AG04449 (cell line): ENCODE measurements around the gene ZNF576.

Experiments used
- CTCF ChIA-PET: fragments of 350-600 bp; formaldehyde crosslinking; extraction: SDS; loops from one replicate; lab custom pipeline; 2021; ENCODE audit warnings: antibody characterized with exemption; lab: Yijun Ruan, JAX
- POLR2A ChIA-PET: fragments of 400-600, 350-600 bp; formaldehyde crosslinking; extraction: SDS; loops from one replicate; lab custom pipeline; 2020; ENCODE audit warnings: antibody characterized with exemption, inconsistent platforms; lab: Yijun Ruan, JAX
- DNase-seq: peaks from one replicate; pipeline ENCODE4 v3.0.0-alpha.2; 2010; ENCODE audit warnings: low read depth, low spot score
- H3K4me3 ChIP-seq: 2 replicates; pipeline ENCODE4 v1.5.1; 2011; ENCODE audit warnings: low read depth, mild to moderate bottlenecking, control low read depth, low read length
- CTCF ChIP-seq: IDR thresholded peaks from one replicate; pipeline ENCODE4 v1.5.1; 2011; ENCODE audit warnings: mild to moderate bottlenecking, moderate library complexity, low read length, control low read depth, inconsistent platforms; ENCODE audit not compliant: insufficient read depth; ENCODE audit errors: missing control alignments

The ZNF576 gene

GRCh38 chr19:43610493-43610892, 14.1 kb downstream of the ZNF576 start:
- no peak for TF ChIP-seq CTCF
- CTCF ChIA-PET, result interaction anchor here (1.2 kb wide), 1 partner anchor 13 kb away, joined by 4 read pairs; the partner anchor contains the start of gene ZNF576
- H3K4me3 ChIP-seq, result no peak overlapping the region
- POLR2A ChIA-PET, result no interaction called here
- DNase-seq, result no peak

- DNase-seq, result no peak
- POLR2A ChIA-PET, result no interaction called here
- no peak for TF ChIP-seq CTCF
- CTCF ChIA-PET, result no interaction called here
- no peak within 1 kb of the TSS for H3K4me3 ChIP-seq
Measured at GRCh38 chr19:43611788-43612187, 15.4 kb downstream of the ZNF576 start, which contains the start of gene SRRM5. Gene SRRM5, plus strand, starts transcription at chr19:43612088. Its CDS starts 34 bp downstream, at chr19:43612122.

GRCh38 chr19:43612374-43612773, 16.0 kb downstream of the ZNF576 start:
- H3K4me3 ChIP-seq, result no peak overlapping the region
- no peak for TF ChIP-seq CTCF
- DNase-seq, result no peak
- ChIA-PET CTCF (no interaction called here), POLR2A (no interaction called here)

- TF ChIP-seq CTCF, result no peak
- ChIA-PET CTCF (no interaction called here), POLR2A (interaction anchor here (1.3 kb wide), 1 partner anchor 52 kb away, joined by 4 read pairs; no protein-coding TSS in a partner anchor)
- H3K4me3 ChIP-seq, result no peak overlapping the region
- DNase-seq, result no peak
Measured at GRCh38 chr19:43616306-43616705, 19.9 kb downstream of the ZNF576 start.

- POLR2A ChIA-PET, result no interaction called here
- CTCF ChIA-PET, result interaction anchor here (1.0 kb wide), 1 partner anchor 23 kb away, joined by 3 read pairs; no protein-coding TSS in a partner anchor
- no peak for DNase-seq
- TF ChIP-seq CTCF, result no peak
- H3K4me3 ChIP-seq, result no peak overlapping the region
Measured at GRCh38 chr19:43616954-43617353, 20.6 kb downstream of the ZNF576 start.

- no peak for TF ChIP-seq CTCF
- peak overlapping the region; percentile 81 for H3K4me3 ChIP-seq
- no peak for DNase-seq
- POLR2A ChIA-PET, result interaction anchor here (0.7 kb wide), 1 partner anchor 50 kb away, joined by 3 read pairs; no protein-coding TSS in a partner anchor
- CTCF ChIA-PET, result interaction anchor here (0.9 to 1.2 kb wide), 2 partner anchors 63 to 191 kb away, joined by 3 to 4 read pairs; no protein-coding TSS in a partner anchor
Measured at GRCh38 chr19:43618921-43619261, 22.5 kb downstream of the ZNF576 start.
